Measurements from ENCODE around the gene TSPAN15.
A peak's percentile ranks its signal among the peaks of the same experiment; 100 is the strongest.
"Not testable (repeated sequence)": the region's sequence is repeated elsewhere in the genome, so short reads cannot be mapped to it uniquely, and the experiment has no call there.

Gene TSPAN15

DNA sequence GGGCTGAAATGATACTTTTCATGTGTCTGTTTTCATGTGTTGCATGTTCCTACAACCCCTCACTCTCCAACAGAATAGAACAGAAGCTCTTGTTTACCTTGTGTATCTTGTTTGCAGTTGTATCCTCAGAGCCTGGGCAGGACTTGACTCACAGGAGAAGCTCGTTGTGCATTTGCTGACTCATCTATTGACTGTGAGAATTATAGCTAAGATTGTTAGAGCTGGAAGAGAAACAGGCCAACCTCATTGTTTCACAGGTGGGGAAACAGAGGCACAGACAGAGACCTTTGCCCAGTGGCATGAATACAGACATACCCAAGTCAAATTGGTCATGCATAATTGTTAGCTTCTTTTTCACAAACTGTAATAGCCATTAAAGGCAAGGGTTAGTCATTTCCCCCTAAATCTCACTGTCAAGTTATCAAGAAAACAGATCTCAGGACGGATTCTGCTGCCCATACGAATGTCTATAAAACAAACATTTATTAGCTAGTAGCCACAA is 4.6 kb upstream of the TSPAN15 start:
- DNase-seq (ENCODE audit: low spot score), result no peak

DNA sequence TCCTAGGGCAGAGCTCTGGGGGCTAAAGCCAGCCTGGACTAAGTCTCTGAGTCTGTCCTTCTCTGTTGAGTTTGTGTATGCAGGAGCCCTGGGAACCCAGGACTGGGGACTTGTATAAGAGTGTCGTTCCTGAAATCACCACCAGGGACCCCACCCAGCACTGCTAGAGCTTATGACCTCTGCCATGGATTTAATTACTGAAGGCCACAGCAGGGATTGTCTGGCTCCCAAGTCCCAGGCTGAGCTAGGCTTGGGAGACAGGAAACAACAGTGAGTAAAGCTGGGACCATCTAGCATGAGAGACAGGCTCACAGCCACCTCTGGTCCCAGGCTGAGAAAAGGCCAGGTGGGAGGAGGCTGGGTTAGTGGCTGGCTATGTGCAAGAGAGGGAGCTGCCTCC is 1.4 kb upstream of the TSPAN15 start:
- DNase-seq (ENCODE audit: low spot score), result peak; percentile 90

- DNase-seq (ENCODE audit: low spot score), result not testable (repeated sequence)
These were observed 870 bp upstream of the TSPAN15 start for GRCh38 chr10:69450395-69450794.

GRCh38 chr10:69451784-69452251 is 553 bp downstream of the TSPAN15 start:
- DNase-seq (ENCODE audit: low spot score), result no peak

- DNase-seq (ENCODE audit: low spot score), result no peak
These were observed 1.6 kb downstream of the TSPAN15 start for GRCh38 chr10:69452676-69453415.

DNA sequence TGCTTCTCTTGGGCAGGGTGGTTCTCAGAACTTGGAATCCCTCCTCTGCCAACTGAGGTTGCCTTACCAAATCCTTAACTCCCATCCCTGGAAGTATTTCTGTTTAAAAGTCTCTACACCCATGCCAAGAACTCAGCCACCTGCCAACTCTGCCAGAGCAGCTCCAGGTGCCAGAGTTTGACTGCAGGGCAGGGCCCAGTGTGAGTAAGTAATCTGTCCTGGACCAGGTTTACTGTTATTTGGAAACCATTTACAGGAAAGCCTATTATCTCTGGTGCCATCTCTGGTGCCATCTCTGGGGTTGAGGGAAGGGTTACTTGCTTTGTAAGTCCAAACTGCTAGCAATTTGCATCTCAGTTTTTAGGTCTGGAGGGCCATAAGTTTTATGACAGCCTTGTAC is 2.5 kb downstream of the TSPAN15 start:
- DNase-seq (ENCODE audit: low spot score), result no peak

DNA sequence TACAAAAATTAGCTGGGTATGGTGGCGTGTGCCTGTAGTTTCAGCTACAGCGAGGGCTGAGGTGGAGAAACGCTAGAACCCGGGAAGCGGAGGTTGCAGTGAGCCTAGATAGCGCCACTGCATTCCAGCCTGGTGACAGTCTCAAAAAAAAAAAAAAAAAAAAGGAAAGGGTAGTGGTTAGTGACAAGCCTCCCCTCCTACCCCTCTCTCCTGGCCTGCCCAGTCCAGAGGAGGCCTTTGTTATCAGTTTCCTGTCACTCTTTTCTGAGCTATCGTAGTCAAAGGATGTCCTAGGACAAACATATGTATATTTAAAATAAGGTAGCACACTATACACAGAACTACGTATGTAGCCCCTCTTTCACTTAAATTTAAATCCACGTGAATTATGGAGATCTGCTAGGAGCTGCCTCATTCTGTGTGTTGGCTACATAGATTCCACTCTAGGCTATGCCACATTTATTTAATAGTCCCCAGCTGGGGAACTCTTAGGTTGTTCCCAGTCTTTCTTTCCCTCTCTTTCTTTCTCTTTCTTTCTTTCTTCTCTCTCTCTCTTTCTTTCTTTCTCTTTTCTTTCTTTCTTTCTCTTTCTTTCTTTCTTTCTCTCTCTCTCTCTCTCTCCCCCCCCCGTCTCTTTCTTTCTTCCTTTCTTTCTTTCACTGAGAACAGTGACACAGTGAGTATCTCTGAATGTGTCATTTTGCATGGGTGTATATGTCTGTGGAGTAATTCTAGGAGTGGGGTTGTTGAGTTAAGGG is 3.9 kb downstream of the TSPAN15 start:
- no peak for DNase-seq (ENCODE audit: low spot score)

GRCh38 chr10:69456880-69457693 is 5.8 kb downstream of the TSPAN15 start:
- no peak for DNase-seq (ENCODE audit: low spot score)

DNA sequence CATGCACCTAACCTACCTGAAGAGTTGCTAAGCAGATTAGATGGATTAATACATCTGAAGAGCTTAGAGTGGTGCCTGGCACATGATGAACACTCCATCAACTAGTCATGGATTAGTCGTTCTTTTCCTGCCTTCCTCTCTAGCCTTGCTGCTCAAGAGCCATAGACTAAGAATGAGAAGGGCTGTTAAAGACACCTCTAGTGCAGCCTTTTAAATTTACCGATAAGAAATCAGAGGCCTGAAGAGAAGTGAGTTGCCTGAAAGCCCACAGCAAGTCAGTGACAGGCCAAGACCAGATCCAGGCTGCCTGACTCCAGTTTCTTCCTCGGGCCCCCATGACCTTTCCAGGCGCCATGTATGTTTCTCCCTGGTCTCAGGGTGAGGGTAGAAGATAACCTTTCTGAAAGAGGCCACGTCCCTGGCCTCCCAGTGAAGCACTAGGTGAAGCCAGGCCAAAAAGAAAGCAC is 6.5 kb downstream of the TSPAN15 start:
- no peak for DNase-seq (ENCODE audit: low spot score)

- peak; percentile 80 for DNase-seq (ENCODE audit: low spot score)
These were observed 7.3 kb downstream of the TSPAN15 start for GRCh38 chr10:69458430-69459100.

- DNase-seq (ENCODE audit: low spot score), result no peak
These were observed 8.0 kb downstream of the TSPAN15 start for GRCh38 chr10:69459101-69459790.

- DNase-seq (ENCODE audit: low spot score), result no peak
These were observed 8.8 kb downstream of the TSPAN15 start for GRCh38 chr10:69459893-69460575.

GRCh38 chr10:69460576-69461242 is 9.4 kb downstream of the TSPAN15 start:
- no peak for DNase-seq (ENCODE audit: low spot score)

- DNase-seq (ENCODE audit: low spot score), result no peak
These were observed 10.2 kb downstream of the TSPAN15 start for GRCh38 chr10:69461243-69462025.

- DNase-seq (ENCODE audit: low spot score), result no peak
These were observed 12.6 kb downstream of the TSPAN15 start for GRCh38 chr10:69463886-69464285.

DNA sequence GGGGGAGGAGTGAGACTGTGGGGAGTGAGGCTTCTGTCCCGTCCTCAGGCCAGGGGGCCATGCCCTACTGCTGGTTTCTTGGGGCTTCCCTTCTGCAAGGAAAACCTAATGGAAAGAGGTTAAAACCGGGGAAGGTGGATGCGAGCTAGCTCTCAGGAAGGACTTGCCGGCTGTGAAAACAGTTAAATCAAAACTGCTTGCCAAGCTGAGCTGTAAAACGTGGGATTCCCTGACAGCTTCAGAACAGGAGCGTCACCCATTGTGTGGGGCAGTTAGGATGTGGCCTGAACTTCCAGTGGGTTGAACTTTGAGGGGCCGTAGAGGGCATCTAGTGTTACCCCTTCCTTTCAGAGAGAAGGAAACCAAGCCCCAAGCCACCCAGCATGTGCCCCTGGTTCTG is 13.1 kb downstream of the TSPAN15 start:
- DNase-seq (ENCODE audit: low spot score), result no peak

DNA sequence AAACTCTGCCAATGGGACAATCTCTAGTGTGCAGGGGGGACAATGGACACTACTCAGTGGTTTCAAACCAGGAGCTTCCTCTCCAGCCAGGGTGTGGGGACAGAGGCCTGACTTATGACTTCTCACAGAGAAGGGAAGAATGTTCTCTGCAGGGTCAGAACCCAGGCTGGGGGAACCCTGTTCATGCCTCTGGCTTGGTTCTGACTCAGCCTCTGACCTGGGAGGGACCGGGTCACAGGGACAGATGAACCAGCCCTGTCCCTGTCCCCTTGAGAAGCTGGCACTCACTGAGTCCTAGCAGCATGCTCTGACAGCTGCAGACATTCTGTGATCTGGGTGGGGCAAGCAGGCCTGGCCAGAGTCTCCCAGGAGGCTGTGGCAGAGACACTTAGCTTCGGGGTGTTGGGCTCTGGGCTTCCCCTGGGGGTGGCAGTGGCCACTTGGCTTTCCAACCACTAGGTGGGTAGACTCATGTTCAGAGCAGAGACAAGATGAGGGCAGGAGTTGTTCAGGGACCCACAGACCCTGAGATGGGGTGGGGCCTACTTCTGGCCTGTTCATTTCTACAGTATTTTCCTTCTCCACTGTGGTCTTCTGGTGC is 13.6 kb downstream of the TSPAN15 start:
- DNase-seq (ENCODE audit: low spot score), result peak; percentile 83

GRCh38 chr10:69465457-69466157 is 14.3 kb downstream of the TSPAN15 start:
- DNase-seq (ENCODE audit: low spot score), result no peak
